ENCODE measurements around the gene CFAP210.

Gene CFAP210

DNA sequence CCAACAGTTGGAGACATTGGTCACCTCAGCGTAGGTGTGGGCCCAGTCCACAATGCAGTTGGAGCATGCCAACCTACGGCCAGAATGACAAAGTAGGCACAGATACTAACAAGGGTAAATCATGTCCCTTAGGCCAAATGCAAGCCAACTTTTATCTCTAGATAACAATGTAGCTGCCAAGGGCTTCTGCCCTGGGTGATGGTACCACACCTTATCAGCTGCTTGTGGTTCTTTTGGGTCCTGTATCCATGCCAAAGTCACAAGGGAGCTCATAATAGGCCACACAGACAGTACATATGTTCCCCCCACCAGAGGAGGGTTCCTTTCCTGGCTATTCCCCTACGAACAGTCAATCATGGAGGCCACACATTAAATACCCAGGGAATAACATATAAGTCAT, 19.1 kb upstream of the CFAP210 start:
- no peak overlapping the region for H3K4me3 ChIP-seq (ENCODE audit: low read depth, low read length)
- TF ChIP-seq, protein P1, sequence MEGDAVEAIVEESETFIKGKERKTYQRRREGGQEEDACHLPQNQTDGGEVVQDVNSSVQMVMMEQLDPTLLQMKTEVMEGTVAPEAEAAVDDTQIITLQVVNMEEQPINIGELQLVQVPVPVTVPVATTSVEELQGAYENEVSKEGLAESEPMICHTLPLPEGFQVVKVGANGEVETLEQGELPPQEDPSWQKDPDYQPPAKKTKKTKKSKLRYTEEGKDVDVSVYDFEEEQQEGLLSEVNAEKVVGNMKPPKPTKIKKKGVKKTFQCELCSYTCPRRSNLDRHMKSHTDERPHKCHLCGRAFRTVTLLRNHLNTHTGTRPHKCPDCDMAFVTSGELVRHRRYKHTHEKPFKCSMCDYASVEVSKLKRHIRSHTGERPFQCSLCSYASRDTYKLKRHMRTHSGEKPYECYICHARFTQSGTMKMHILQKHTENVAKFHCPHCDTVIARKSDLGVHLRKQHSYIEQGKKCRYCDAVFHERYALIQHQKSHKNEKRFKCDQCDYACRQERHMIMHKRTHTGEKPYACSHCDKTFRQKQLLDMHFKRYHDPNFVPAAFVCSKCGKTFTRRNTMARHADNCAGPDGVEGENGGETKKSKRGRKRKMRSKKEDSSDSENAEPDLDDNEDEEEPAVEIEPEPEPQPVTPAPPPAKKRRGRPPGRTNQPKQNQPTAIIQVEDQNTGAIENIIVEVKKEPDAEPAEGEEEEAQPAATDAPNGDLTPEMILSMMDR (IDR thresholded peaks at IDR 0.05; ENCODE audit: low read depth, low read length, missing control alignments) = no peak
- DNase-seq (ENCODE audit: low read depth) = no peak

DNA sequence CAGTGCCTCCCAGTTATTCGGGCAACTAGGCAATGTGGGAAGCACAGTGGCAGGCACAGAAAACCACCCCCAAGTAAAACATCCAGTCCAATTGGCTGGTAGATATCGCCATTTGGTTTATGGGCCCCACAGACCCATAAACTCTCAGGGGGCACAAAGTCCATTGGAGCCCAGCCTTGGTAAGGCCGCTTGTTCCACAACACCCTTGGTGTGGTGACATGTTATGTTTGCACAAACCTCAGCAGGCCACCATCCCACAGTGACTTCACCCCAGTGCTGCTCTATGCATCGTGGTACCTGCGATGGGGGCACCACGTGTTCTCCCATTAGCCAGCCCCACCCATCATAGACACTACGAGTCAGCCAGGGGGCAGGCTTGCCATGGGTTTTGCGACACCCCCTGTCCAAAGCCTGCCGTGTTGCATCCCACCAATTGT, 18.6 kb upstream of the CFAP210 start:
- no peak for DNase-seq (ENCODE audit: low read depth)
- no peak overlapping the region for H3K4me3 ChIP-seq (ENCODE audit: low read depth, low read length)
- TF ChIP-seq, protein P1 (IDR thresholded peaks at IDR 0.05; ENCODE audit: low read depth, low read length, missing control alignments) = no peak

DNA sequence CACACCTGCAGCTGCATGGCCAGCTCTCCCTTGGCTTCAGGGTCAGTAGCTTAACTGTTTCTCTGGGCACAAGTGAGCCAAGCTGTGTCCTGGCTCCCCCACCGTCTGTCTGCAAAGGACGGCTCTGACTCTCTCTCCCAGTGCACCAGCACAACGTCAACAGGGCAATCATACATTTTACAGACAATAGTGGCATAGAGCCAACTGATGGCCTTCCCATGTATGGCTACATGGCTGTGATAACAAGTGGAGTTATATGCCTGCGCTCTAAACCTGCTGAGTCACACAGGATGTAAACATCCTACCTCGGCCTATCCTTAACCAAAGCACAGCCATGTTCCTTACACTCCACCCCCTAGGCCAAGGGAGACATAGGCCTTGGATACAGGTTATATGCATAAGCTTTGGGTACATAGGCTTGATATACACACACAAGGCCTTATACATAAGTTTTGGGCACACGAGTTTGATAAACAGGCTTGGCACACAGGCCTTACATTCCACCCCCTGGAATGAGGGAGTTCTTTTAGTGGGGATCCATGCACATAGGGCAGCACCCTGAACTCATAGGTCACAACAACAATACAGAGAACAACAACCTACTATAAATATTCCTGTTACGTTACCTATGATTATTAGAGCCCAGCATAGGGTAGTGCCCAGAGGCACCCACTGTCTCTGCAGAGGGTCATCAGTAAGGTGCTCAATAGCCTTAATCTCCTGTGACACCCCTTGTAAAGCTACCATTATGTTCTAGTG, 17.7 kb upstream of the CFAP210 start:
- TF ChIP-seq, protein P1 (IDR thresholded peaks at IDR 0.05; ENCODE audit: low read depth, low read length, missing control alignments) = no peak
- H3K4me3 ChIP-seq (ENCODE audit: low read depth, low read length) = no peak overlapping the region
- no peak for DNase-seq (ENCODE audit: low read depth)

DNA sequence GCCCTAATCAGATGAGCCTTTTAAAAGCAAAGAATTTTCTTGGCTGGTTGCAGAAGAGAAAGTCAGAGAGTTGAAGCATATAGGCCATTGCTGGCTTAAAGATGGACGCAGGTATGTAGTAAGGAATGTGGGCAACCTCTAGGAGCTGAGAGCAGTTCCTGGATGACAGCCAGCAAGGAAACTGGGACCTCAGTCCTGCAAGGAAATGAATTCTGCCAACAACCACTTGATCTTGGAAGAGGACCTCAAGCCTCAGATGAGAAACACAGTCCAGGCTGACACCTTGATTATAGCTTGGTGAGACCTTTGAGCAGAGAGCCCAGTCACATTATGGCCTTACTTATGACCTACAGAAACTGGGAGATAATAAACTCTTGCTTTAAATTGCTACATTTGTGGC, 15.8 kb upstream of the CFAP210 start:
- no peak overlapping the region for H3K4me3 ChIP-seq (ENCODE audit: low read depth, low read length)
- TF ChIP-seq, protein P1 (IDR thresholded peaks at IDR 0.05; ENCODE audit: low read depth, low read length, missing control alignments) = no peak
- DNase-seq (ENCODE audit: low read depth) = no peak

DNA sequence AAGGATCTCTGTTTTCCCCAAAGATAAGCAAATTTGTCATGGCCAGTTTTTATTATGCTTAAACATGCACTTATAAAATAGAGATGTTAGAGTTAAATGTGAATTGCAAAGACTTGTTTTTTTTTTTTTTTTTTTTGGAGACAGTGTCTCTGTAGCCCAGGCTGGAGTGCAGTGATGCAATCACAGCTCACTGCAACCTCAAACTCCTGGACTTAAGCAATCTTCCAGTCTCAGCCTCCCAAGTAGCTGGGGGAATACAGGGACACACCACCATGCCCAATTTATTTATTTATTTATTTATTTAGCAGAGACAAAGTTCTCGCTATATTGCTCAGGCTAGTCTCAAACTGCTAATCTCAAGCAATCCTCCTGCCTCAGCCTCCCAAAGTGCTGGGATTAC, 15.1 kb upstream of the CFAP210 start:
- no peak overlapping the region for H3K4me3 ChIP-seq (ENCODE audit: low read depth, low read length)
- no peak for DNase-seq (ENCODE audit: low read depth)
- TF ChIP-seq, protein P1 (IDR thresholded peaks at IDR 0.05; ENCODE audit: low read depth, low read length, missing control alignments) = no peak

DNA sequence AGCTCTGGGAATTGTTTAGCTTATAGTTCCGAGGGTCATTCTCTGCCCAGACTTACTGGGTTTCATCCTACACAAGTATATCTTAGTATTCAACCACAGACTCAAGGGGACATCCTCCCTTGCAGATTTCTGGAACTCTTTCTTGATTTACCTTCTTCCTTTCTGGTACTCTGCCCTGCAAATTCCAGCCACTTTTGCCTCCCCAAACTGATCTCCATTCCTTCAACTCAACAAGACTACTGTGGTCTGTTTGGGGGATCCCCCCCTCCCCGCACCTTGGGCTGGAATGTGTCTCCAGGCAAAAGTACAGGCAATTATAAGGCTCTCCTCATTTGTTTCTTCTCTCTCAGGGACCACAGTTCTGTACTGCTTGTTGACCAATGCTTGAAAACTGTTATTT, 13.4 kb upstream of the CFAP210 start:
- H3K4me3 ChIP-seq (ENCODE audit: low read depth, low read length) = no peak overlapping the region
- no peak for DNase-seq (ENCODE audit: low read depth)
- TF ChIP-seq, protein P1 (IDR thresholded peaks at IDR 0.05; ENCODE audit: low read depth, low read length, missing control alignments) = no peak

DNA sequence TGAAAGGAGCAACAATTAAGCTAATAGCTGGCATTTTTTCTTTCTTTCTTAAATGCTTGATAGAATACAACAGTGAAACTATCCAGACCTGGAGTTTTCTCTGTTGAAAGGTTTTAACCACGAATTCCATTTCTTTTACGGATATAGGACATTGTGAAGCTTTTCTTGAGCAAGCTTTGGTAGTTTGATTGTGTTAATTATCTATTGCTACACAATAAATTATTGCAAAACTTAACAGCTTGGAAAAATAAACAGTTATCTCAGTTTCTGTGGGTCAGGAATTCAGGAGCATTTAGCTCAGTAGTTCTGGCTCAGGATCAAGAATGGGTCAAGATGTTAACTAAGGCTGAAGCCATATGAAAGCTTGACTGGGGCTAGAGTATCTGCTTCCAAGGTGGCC, 11.7 kb upstream of the CFAP210 start:
- no peak overlapping the region for H3K4me3 ChIP-seq (ENCODE audit: low read depth, low read length)
- TF ChIP-seq, protein P1 (IDR thresholded peaks at IDR 0.05; ENCODE audit: low read depth, low read length, missing control alignments) = no peak
- no peak for DNase-seq (ENCODE audit: low read depth)

All from GM12864 (cell line).